ENCODE measurements around the gene PTPRM.

DNA sequence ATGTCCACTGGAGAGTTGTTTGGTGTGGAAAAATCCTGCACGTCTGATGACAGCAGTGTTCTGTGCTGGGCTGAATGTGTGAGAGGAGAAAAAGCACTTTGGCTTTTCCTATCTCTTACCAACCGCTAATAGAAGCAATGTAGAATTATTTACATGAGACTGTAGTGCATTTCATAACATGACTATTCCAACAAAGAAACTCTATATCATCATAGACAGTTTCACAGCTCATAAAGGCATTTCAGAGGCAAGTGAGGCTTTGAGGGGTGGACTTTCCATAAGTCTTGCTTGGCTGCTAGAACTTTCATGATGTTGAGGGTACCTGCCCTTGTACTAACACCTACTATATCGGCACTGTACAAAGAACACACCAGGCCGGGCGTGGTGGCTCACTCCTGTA lies 697.0 kb downstream of the PTPRM start:
- TF ChIP-seq, protein P1, sequence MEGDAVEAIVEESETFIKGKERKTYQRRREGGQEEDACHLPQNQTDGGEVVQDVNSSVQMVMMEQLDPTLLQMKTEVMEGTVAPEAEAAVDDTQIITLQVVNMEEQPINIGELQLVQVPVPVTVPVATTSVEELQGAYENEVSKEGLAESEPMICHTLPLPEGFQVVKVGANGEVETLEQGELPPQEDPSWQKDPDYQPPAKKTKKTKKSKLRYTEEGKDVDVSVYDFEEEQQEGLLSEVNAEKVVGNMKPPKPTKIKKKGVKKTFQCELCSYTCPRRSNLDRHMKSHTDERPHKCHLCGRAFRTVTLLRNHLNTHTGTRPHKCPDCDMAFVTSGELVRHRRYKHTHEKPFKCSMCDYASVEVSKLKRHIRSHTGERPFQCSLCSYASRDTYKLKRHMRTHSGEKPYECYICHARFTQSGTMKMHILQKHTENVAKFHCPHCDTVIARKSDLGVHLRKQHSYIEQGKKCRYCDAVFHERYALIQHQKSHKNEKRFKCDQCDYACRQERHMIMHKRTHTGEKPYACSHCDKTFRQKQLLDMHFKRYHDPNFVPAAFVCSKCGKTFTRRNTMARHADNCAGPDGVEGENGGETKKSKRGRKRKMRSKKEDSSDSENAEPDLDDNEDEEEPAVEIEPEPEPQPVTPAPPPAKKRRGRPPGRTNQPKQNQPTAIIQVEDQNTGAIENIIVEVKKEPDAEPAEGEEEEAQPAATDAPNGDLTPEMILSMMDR (IDR thresholded peaks at IDR 0.05; ENCODE audit: low read length), result no peak
- no peak for TF ChIP-seq EZH2 (optimal IDR thresholded peaks at IDR 0.05; ENCODE audit: low read depth, low read length)
- no peak for TF ChIP-seq EZH2phosphoT487 (IDR thresholded peaks at IDR 0.05; ENCODE audit: low read length)
